NB4 (cell line): ENCODE results near the gene BPIFA2.
A peak's percentile ranks its signal among the peaks of the same experiment; 100 is the strongest.

Source experiments
- DNase-seq: peaks from one replicate; pipeline ENCODE4 v3.0.0; 2010; ENCODE audit warnings: low read depth
- H3K4me3 ChIP-seq: one replicate; pipeline ENCODE4 v1.5.1; 2011; ENCODE audit warnings: mild to moderate bottlenecking, low read depth, low read length, moderate library complexity
- MYC ChIP-seq: IDR thresholded peaks from 2 replicates; pipeline ENCODE4 v1.6.1; 2011; ENCODE audit warnings: low read depth, low read length
- POLR2A ChIP-seq: IDR thresholded peaks from 2 replicates; pipeline ENCODE4 v1.6.1; 2011; ENCODE audit warnings: mild to moderate bottlenecking; ENCODE audit not compliant: insufficient read length; ENCODE audit errors: extremely low read depth
- TF ChIP-seq, protein P1 (sequence below): IDR thresholded peaks from one replicate; pipeline ENCODE4 v1.5.1; 2012; ENCODE audit warnings: low read depth, low read length
- TF ChIP-seq, protein P2 (sequence below): IDR thresholded peaks from 2 replicates; pipeline ENCODE4 v1.6.1; 2011; ENCODE audit warnings: low read depth, low read length

BPIFA2 gene

GRCh38 chr20:33203444-33203843, 35.5 kb downstream of the BPIFA2 start:
- H3K4me3 ChIP-seq, result no peak overlapping the region
- DNase-seq, result no peak
- TF ChIP-seq, protein P1, sequence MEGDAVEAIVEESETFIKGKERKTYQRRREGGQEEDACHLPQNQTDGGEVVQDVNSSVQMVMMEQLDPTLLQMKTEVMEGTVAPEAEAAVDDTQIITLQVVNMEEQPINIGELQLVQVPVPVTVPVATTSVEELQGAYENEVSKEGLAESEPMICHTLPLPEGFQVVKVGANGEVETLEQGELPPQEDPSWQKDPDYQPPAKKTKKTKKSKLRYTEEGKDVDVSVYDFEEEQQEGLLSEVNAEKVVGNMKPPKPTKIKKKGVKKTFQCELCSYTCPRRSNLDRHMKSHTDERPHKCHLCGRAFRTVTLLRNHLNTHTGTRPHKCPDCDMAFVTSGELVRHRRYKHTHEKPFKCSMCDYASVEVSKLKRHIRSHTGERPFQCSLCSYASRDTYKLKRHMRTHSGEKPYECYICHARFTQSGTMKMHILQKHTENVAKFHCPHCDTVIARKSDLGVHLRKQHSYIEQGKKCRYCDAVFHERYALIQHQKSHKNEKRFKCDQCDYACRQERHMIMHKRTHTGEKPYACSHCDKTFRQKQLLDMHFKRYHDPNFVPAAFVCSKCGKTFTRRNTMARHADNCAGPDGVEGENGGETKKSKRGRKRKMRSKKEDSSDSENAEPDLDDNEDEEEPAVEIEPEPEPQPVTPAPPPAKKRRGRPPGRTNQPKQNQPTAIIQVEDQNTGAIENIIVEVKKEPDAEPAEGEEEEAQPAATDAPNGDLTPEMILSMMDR, result no peak
- TF ChIP-seq, protein P2, sequence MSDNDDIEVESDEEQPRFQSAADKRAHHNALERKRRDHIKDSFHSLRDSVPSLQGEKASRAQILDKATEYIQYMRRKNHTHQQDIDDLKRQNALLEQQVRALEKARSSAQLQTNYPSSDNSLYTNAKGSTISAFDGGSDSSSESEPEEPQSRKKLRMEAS, result no peak
- no peak for TF ChIP-seq POLR2A
- no peak for TF ChIP-seq MYC

DNA sequence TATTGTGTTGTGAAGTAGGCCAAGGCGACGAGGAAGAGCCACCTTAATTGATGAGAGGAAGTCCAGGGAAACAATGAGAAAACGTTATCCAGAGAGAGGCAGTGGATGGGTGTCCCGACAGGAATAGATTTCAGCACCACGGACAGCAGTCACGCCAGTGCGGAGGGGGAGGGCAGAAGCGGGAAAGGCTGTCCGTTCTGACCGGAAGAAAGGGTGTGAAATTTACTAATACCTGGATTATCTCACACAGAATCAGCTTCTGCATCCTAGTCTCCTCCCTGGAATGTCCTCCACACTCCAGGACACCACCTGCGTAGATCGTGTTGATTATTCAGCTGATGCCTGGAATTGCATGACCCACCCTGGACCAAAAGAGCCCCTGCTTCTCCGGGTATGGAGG, 41.8 kb downstream of the BPIFA2 start:
- no peak overlapping the region for H3K4me3 ChIP-seq
- TF ChIP-seq, protein P1, result no peak
- TF ChIP-seq MYC, result no peak
- TF ChIP-seq, protein P2, result peak; percentile 53
- peak; percentile 66 for DNase-seq

DNA sequence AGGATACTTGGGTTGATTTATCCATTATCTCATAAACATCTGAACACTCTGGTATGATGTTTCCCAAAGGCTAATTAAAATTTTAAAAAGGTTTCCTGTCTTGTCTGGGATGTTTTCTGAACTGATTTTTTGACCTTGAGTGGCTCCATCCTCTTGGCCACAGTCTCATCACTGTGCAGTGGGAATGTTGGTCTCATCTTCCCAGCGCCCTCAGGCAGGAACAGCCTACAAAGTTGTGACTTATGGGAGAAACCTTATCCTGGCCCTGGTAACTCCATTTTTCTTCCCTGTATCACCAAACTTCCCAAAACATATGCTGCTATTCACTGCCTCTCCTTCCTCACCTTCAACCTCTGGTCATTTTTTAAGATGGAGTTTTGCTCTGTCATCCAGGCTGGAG, 42.4 kb downstream of the BPIFA2 start:
- DNase-seq, result no peak
- no peak for TF ChIP-seq MYC
- TF ChIP-seq, protein P2, result no peak
- TF ChIP-seq POLR2A, result no peak
- TF ChIP-seq, protein P1, result no peak
- H3K4me3 ChIP-seq, result no peak overlapping the region

- H3K4me3 ChIP-seq, result no peak overlapping the region
- TF ChIP-seq, protein P1, result peak; percentile 79
- TF ChIP-seq MYC, result no peak
- TF ChIP-seq, protein P2, result 0 out of 2 replicates have a peak, but pooled peaks have one; percentile 17
- peak; percentile 70 for DNase-seq
Observed at GRCh38 chr20:33211817-33212424, 44.0 kb downstream of the BPIFA2 start.

DNA sequence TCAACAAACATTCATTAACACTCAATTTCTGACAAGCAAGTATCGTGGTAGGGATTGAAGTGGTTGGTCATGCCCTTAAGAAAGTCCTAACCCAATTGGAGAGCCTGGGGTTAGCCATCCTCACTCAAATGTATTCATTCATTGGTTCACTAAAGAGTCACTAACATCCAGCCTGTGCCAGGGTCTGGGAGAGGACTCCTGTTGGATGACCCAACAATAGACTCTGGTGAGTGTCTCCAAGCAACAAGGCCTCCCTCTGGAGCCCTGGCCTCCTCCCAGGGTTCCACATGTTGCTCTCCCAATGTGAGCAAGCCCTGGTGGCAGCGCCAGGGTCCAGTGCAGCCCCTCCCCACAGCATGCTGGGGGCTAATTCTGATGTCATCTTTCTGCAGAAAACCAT, 49.1 kb downstream of the BPIFA2 start, which contains the start of gene BPIFA3:
BPIFA3 (plus strand) TSS at position 301 of the 400 bp plus-strand sequence. CDS start 185 bp downstream, outside the sequence.
- TF ChIP-seq, protein P2, result no peak
- TF ChIP-seq MYC (no peak), POLR2A (no peak)
- TF ChIP-seq, protein P1, result no peak
- no peak within 1 kb of the TSS for H3K4me3 ChIP-seq

More for the DNA sequence above, 49.1 kb downstream of the BPIFA2 start, which contains the start of gene BPIFA3:
- no peak for DNase-seq
